Keratinocyte (primary cell): ENCODE results near the gene GAP43. TPM values are rescaled to one million over a fixed set of nuclear protein-coding genes. Genes with fewer than 3 reads are reported as not detected.

Source experiments
- DNase-seq: peaks from one replicate; pipeline ENCODE4 v3.0.0-alpha.2; 2011; ENCODE audit warnings: low read depth, missing footprints, low spot score
- FAIRE-seq: peaks from 2 replicates; lab custom pipeline; 2011; peaks lifted over from hg19 to GRCh38; lab: Jason Lieb, UNC
- H2AFZ ChIP-seq: 2 replicates; pipeline ENCODE4 v1.6.0; 2012; ENCODE audit warnings: low read length, control low read depth, inconsistent platforms; ENCODE audit not compliant: control insufficient read depth
- H3K27ac ChIP-seq: 2 replicates; pipeline ENCODE4 v1.5.1; 2011; ENCODE audit warnings: low read length; ENCODE audit not compliant: control insufficient read depth, insufficient read depth
- H3K27me3 ChIP-seq: 3 replicates; pipeline ENCODE4 v1.6.0; 2011; ENCODE audit warnings: low read length; ENCODE audit not compliant: control insufficient read depth, insufficient read depth; ENCODE audit errors: extremely low read depth
- H3K36me3 ChIP-seq, 2 experiments: 2 replicates in 1 of 2; 3 replicates in 1 of 2; pipeline ENCODE4 v1.5.1; 2011; ENCODE audit warnings: low read length in 2 of 2, mild to moderate bottlenecking in 1 of 2; ENCODE audit not compliant: control insufficient read depth in 2 of 2, insufficient read depth in 2 of 2; ENCODE audit errors: extremely low read depth in 1 of 2
- H3K4me1 ChIP-seq: 3 replicates; pipeline ENCODE4 v1.5.1; 2011; ENCODE audit warnings: low read length; ENCODE audit not compliant: control insufficient read depth, insufficient read depth; ENCODE audit errors: extremely low read depth
- H3K4me2 ChIP-seq: 3 replicates; pipeline ENCODE4 v1.6.0; 2011; ENCODE audit warnings: low read depth, low read length; ENCODE audit not compliant: control insufficient read depth, insufficient read depth; ENCODE audit errors: extremely low read depth
- H3K4me3 ChIP-seq, 3 experiments: fragments of 200-600 bp in 1 of 3; sonication (generic) in 1 of 3; 2 replicates in 2 of 3; 3 replicates in 1 of 3; pipeline ENCODE4 v1.5.1; 2011 to 2016; ENCODE audit warnings: low read length in 3 of 3, mild to moderate bottlenecking in 3 of 3, control low read depth in 2 of 3, inconsistent platforms in 1 of 3, low read depth in 1 of 3, mixed read lengths in 1 of 3, mixed run types in 1 of 3, moderate library complexity in 1 of 3; ENCODE audit not compliant: control insufficient read depth in 2 of 3, insufficient read depth in 2 of 3; ENCODE audit errors: extremely low read depth in 1 of 3
- H3K79me2 ChIP-seq: 2 replicates; pipeline ENCODE4 v1.6.0; 2012; ENCODE audit warnings: low read length; ENCODE audit not compliant: control insufficient read depth, insufficient read depth
- H3K9ac ChIP-seq: 3 replicates; pipeline ENCODE4 v1.6.0; 2011; ENCODE audit warnings: low read length; ENCODE audit not compliant: control insufficient read depth, insufficient read depth; ENCODE audit errors: extremely low read depth
- H3K9me1 ChIP-seq: 3 replicates; pipeline ENCODE4 v1.6.0; 2011; ENCODE audit warnings: low read length; ENCODE audit not compliant: control insufficient read depth, insufficient read depth; ENCODE audit errors: extremely low read depth
- H3K9me3 ChIP-seq: 2 replicates; pipeline ENCODE4 v1.5.1; 2012; ENCODE audit warnings: low read depth, low read length; ENCODE audit not compliant: control insufficient read depth
- H4K20me1 ChIP-seq: 3 replicates; pipeline ENCODE4 v1.6.0; 2011; ENCODE audit warnings: low read length; ENCODE audit not compliant: control insufficient read depth, insufficient read depth; ENCODE audit errors: extremely low read depth
- CTCF ChIP-seq, 3 experiments: IDR thresholded peaks in 1 of 3; conservative IDR thresholded peaks in 1 of 3; optimal IDR thresholded peaks in 1 of 3; 2 replicates in 2 of 3; 3 replicates in 1 of 3; pipeline versions ENCODE3 to v1.5.1; 2011; ENCODE audit warnings: low read length in 3 of 3, mild to moderate bottlenecking in 3 of 3, moderate library complexity in 2 of 3, control low read depth in 1 of 3, inconsistent platforms in 1 of 3; ENCODE audit not compliant: insufficient read depth in 2 of 3; ENCODE audit errors: extremely low read depth in 1 of 3
- EZH2 ChIP-seq: IDR thresholded peaks from one replicate; pipeline ENCODE4 v1.6.1; 2012; ENCODE audit warnings: inconsistent platforms, mild to moderate bottlenecking, low read length, moderate library complexity
- dilution Hi-C: fragments of 300-500 bp; cut with MboI; formaldehyde crosslinking; loops from one replicate; pipeline ENCODE4 v1.7.0; 2020; ENCODE audit warnings: low sequenced_read_pairs; ENCODE audit not compliant: extremely low pct_ligation_motif_present
- polyA plus RNA-seq, 5 experiments: library from polyadenylated mRNA; depleted of rRNA in 3 of 5; stranded (reverse) in 3 of 5; stranded (forward) in 1 of 5; unstranded in 1 of 5; fragments of >200 nt; gene quantifications; 1 replicate in 1 of 5; 2 replicates in 3 of 5; 3 replicates in 1 of 5; pipeline versions ENCODE4 v1.2.1 to v1.2.3, GENCODE V29; 2011 to 2012; ENCODE audit warnings: missing spikeins in 2 of 5, low read depth in 1 of 5, low replicate concordance in 1 of 5

The GAP43 gene
- polyA plus RNA-seq, 1 donor (not counting 4 experiments of a cell fraction or from before 2014, with no cell fraction given) = not detected

DNA sequence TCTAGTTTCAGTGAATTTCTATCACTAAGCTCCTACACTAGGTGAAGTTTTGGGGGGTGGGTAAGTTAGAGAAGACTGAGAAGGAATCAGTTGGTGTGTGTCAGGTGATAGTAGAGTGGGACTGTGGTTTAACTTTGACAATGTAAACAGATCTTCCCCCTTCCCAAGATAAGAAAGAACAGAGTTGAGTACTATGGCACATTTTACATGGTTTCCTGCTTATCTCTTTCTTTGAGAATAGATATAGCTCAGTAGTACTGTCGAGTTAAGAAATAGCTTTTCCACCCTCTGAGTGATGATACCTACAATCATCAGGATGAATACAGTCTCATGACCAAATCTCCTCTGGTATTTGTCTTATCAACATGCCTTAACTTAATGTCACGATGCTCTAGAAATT lies 42.8 kb downstream of the GAP43 start:
- Histone ChIP-seq H4K20me1 (no peaks in the 10 kb centered on the region), H3K36me3 (no peaks in the 10 kb centered on the region), H3K4me2 (no peak overlapping the region), H3K27ac (no peak overlapping the region), H3K4me3 (no peak overlapping the region), H3K9ac (no peak overlapping the region), H3K79me2 (no peaks in the 10 kb centered on the region), H3K9me3 (no peaks in the 10 kb centered on the region), H3K27me3 (no peaks in the 10 kb centered on the region), H3K9me1 (no peaks in the 10 kb centered on the region), H2AFZ (no peak overlapping the region), H3K4me1 (peaks cover 7% of the 10 kb centered on the region)
- DNase-seq (no peak), FAIRE-seq (no peak)
- TF ChIP-seq EZH2 = no peak
- TF ChIP-seq CTCF (optimal IDR thresholded peaks at IDR 0.05 in 1 of 3, IDR thresholded peaks at IDR 0.05 in 1 of 3, conservative IDR thresholded peaks at IDR 0.05 in 1 of 3; ENCODE audit: extremely low read depth in 1 of 3, insufficient read depth in 2 of 3, low read length in 3 of 3) = no peak
- dilution Hi-C loops = no loop called here

GRCh38 chr3:115666920-115667737 lies 43.8 kb downstream of the GAP43 start:
- Histone ChIP-seq H3K4me2 (no peak overlapping the region), H3K9me3 (no peaks in the 10 kb centered on the region), H3K9me1 (no peaks in the 10 kb centered on the region), H2AFZ (no peak overlapping the region), H3K36me3 (no peaks in the 10 kb centered on the region), H3K27me3 (no peaks in the 10 kb centered on the region), H3K4me1 (peaks cover 7% of the 10 kb centered on the region), H3K9ac (no peak overlapping the region), H4K20me1 (no peaks in the 10 kb centered on the region), H3K27ac (no peak overlapping the region), H3K4me3 (no peak overlapping the region), H3K79me2 (no peaks in the 10 kb centered on the region)
- dilution Hi-C loops = no loop called here
- DNase-seq = no peak
- FAIRE-seq = no peak
- TF ChIP-seq CTCF (optimal IDR thresholded peaks at IDR 0.05 in 1 of 3, IDR thresholded peaks at IDR 0.05 in 1 of 3, conservative IDR thresholded peaks at IDR 0.05 in 1 of 3; ENCODE audit: extremely low read depth in 1 of 3, insufficient read depth in 2 of 3, low read length in 3 of 3) = no peak
- TF ChIP-seq EZH2 = no peak
